ENCODE results near the gene IMMP2L.

DNA sequence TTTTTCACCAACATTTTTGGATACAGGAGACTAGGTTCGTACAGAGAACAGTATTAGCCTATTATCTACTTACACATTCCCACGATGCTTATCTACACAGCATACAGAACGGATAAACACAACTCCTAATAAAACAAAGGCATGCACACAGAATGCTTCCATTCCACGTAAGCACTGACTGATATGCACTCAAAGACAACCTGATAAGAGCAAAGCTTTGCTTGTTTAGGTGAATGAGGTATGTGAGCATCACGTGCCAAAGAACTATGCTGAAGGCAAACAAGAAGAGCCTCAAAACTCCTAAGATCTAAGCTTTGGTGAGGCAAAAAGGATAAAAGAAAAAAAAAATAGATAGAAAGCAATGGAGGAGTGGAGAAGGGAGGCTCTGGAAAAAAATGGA is 884.9 kb downstream of the IMMP2L start:
- TF ChIP-seq, protein P1, sequence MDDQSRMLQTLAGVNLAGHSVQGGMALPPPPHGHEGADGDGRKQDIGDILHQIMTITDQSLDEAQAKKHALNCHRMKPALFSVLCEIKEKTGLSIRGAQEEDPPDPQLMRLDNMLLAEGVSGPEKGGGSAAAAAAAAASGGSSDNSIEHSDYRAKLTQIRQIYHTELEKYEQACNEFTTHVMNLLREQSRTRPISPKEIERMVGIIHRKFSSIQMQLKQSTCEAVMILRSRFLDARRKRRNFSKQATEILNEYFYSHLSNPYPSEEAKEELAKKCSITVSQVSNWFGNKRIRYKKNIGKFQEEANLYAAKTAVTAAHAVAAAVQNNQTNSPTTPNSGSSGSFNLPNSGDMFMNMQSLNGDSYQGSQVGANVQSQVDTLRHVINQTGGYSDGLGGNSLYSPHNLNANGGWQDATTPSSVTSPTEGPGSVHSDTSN (IDR thresholded peaks at IDR 0.05) = no peak
- TF ChIP-seq, protein P2, sequence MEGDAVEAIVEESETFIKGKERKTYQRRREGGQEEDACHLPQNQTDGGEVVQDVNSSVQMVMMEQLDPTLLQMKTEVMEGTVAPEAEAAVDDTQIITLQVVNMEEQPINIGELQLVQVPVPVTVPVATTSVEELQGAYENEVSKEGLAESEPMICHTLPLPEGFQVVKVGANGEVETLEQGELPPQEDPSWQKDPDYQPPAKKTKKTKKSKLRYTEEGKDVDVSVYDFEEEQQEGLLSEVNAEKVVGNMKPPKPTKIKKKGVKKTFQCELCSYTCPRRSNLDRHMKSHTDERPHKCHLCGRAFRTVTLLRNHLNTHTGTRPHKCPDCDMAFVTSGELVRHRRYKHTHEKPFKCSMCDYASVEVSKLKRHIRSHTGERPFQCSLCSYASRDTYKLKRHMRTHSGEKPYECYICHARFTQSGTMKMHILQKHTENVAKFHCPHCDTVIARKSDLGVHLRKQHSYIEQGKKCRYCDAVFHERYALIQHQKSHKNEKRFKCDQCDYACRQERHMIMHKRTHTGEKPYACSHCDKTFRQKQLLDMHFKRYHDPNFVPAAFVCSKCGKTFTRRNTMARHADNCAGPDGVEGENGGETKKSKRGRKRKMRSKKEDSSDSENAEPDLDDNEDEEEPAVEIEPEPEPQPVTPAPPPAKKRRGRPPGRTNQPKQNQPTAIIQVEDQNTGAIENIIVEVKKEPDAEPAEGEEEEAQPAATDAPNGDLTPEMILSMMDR (IDR thresholded peaks at IDR 0.05) = no peak
- TF ChIP-seq, protein P3, sequence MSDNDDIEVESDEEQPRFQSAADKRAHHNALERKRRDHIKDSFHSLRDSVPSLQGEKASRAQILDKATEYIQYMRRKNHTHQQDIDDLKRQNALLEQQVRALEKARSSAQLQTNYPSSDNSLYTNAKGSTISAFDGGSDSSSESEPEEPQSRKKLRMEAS (IDR thresholded peaks at IDR 0.05; ENCODE audit: low read depth) = no peak

All from SK-N-SH (cell line).